ENCODE data around the gene TRMT2A. TPM values are rescaled to one million over a fixed set of nuclear protein-coding genes. Genes with fewer than 3 reads are reported as not detected.

TRMT2A gene
- total RNA-seq, 1 experiment from 2014 or later: 47.1 TPM

DNA sequence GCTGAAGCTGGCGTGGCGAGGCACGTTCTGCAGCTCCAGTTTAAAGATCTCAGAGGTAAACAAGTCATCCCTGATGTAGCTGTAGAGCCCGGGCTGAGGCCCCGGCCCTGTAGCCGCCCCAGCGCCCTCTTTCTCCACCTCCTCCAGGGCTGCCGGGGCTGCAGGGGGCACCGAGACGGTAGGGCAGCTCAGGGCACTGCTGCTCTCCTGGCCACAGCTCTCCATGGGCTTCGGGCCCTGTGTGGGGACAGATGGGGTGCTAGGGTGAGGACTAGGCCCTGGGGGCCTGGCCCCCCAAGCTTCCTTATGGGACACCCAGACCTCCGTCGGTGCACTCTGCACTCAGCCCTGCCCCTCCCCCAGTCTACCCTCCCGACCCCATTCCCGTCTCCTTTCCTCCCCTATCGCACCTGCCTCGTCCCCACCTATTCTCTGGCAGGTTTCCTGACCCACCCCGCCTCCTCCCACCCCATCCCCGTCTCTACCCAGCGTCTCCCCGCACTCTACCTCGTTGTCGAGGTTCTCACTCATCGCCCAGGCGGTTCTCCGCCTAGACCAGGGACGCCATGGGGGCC lies 563 bp downstream of the TRMT2A start:
- CTCF ChIA-PET: interaction anchor here (0.6 kb wide), 2 partner anchors 11 to 57 kb away, joined by 3 read pairs; no protein-coding TSS in a partner anchor
- Mint-ChIP-seq H3K27ac (ENCODE audit: low read depth, unreplicated experiment) (peak overlapping the region; percentile 84), H3K9me3 (ENCODE audit: unreplicated experiment) (no peaks in the 10 kb centered on the region), H3K27me3 (ENCODE audit: insufficient read depth, unreplicated experiment) (no peaks in the 10 kb centered on the region), H3K4me3 (ENCODE audit: unreplicated experiment) (peak overlapping the region; percentile 85), H3K4me1 (ENCODE audit: insufficient read depth, unreplicated experiment) (peaks cover 9% of the 10 kb centered on the region), H3K36me3 (ENCODE audit: insufficient read depth, unreplicated experiment) (peaks cover 49% of the 10 kb centered on the region)
- intact Hi-C loops (cut with micrococcal nuclease): loop anchor here (10.0 kb wide), 1 partner anchor 142 kb away; no protein-coding TSS in a partner anchor
- TF ChIP-seq, protein P1, sequence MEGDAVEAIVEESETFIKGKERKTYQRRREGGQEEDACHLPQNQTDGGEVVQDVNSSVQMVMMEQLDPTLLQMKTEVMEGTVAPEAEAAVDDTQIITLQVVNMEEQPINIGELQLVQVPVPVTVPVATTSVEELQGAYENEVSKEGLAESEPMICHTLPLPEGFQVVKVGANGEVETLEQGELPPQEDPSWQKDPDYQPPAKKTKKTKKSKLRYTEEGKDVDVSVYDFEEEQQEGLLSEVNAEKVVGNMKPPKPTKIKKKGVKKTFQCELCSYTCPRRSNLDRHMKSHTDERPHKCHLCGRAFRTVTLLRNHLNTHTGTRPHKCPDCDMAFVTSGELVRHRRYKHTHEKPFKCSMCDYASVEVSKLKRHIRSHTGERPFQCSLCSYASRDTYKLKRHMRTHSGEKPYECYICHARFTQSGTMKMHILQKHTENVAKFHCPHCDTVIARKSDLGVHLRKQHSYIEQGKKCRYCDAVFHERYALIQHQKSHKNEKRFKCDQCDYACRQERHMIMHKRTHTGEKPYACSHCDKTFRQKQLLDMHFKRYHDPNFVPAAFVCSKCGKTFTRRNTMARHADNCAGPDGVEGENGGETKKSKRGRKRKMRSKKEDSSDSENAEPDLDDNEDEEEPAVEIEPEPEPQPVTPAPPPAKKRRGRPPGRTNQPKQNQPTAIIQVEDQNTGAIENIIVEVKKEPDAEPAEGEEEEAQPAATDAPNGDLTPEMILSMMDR (IDR thresholded peaks at IDR 0.05; ENCODE audit: unreplicated experiment): no peak
- DNase-seq (ENCODE audit: unreplicated experiment): no peak
- POLR2A ChIA-PET: interaction anchor here (0.7 to 2.2 kb wide), 11 partner anchors 10 to 886 kb away, joined by 3 to 13 read pairs (median 5); partner anchors contain the start of genes DGCR8, GNB1L, RTL10 and THAP7
- TSS peak; percentile 54 for BruUV-seq (replicated peaks)

GRCh38 chr22:20115691-20116375 lies 1.2 kb downstream of the TRMT2A start, which contains the start of gene RANBP1:
Gene RANBP1 (plus strand): TSS chr22:20116104. CDS start chr22:20116185, 81 bp downstream.
- Mint-ChIP-seq H3K4me1 (ENCODE audit: insufficient read depth, unreplicated experiment) (peaks cover 9% of the 10 kb centered on the region), H3K27me3 (ENCODE audit: insufficient read depth, unreplicated experiment) (no peaks in the 10 kb centered on the region), H3K27ac (ENCODE audit: low read depth, unreplicated experiment) (peak within 1 kb of the TSS; percentile 84), H3K9me3 (ENCODE audit: unreplicated experiment) (no peaks in the 10 kb centered on the region), H3K4me3 (ENCODE audit: unreplicated experiment) (peak within 1 kb of the TSS; percentile 85), H3K36me3 (ENCODE audit: insufficient read depth, unreplicated experiment) (peaks cover 48% of the 10 kb centered on the region)
- CTCF ChIA-PET: interaction anchor here (0.6 kb wide), 2 partner anchors 11 to 195 kb away, joined by 3 to 4 read pairs; no protein-coding TSS in a partner anchor
- POLR2A ChIA-PET: interaction anchor here (0.7 to 1.3 kb wide), 4 partner anchors 34 to 261 kb away, joined by 3 to 8 read pairs (median 4); partner anchors contain the start of genes GNB1L and RTL10
- TF ChIP-seq, protein P1 (IDR thresholded peaks at IDR 0.05; ENCODE audit: unreplicated experiment): no peak
- BruUV-seq (replicated peaks): no TSS peak
- intact Hi-C loops (cut with micrococcal nuclease): loop anchor here (10.0 kb wide), 1 partner anchor 141 kb away; no protein-coding TSS in a partner anchor
- DNase-seq (ENCODE audit: unreplicated experiment): no peak

DNA sequence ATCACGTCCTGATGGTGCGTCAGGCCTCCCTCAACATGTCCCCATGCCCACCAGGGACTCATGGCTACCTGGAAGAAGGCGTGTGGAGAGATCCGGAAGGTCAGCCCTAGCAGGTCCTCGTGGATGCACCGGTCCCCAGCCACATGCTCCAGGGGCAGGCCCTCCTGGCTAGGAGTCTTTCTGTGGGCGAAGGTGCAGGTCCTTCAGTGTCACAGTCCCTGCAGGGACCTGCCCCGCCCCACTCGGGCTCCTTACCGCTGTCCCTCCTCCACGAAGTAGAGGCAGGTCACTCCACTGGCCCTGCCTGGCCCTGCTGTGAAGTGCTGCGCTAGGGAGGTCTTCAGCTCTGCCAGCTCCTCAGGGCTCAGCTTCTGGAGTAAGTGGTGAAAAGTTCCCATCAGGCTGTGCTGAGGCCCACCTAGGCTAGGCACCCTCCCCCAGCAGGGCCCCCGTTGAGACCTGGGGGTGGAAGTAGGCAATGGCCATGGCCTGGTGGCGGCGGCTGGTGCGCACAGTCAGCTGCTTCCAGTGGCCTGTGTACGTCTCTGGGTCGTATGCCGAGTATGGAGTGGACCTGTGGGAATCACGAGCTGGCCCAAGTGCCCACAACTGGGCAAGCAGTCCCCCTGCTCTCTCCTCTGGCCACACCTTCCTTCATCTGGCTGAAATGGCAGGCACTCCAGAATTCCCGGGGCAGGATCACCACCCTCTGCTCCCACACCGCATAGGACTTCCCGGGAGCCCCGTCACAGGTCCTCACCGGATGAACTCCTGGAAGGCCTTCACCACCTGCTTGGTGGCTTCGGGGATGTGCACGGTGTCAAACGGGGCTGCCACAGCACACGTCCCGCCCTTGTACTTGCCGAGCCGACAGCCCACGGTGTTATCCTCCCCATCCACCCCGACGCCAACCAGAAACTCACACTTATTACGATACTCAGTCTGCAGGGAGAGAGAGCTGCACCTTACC lies 2.2 kb downstream of the TRMT2A start:
- no TSS peak for BruUV-seq (replicated peaks)
- CTCF ChIA-PET: interaction anchor here (0.6 kb wide), 1 partner anchor 196 kb away, joined by 4 read pairs; no protein-coding TSS in a partner anchor
- H3K27me3 Mint-ChIP-seq (ENCODE audit: insufficient read depth, unreplicated experiment): no peaks in the 10 kb centered on the region
- H3K4me1 Mint-ChIP-seq (ENCODE audit: insufficient read depth, unreplicated experiment): peaks cover 9% of the 10 kb centered on the region
- no peaks in the 10 kb centered on the region for H3K9me3 Mint-ChIP-seq (ENCODE audit: unreplicated experiment)
- no peak for DNase-seq (ENCODE audit: unreplicated experiment)
- H3K36me3 Mint-ChIP-seq (ENCODE audit: insufficient read depth, unreplicated experiment): peaks cover 48% of the 10 kb centered on the region
- H3K27ac Mint-ChIP-seq (ENCODE audit: low read depth, unreplicated experiment): peak overlapping the region; percentile 72
- POLR2A ChIA-PET: interaction anchor here (0.7 kb wide), 2 partner anchors 87 to 471 kb away, joined by 3 read pairs; no protein-coding TSS in a partner anchor
- peak overlapping the region; percentile 85 for H3K4me3 Mint-ChIP-seq (ENCODE audit: unreplicated experiment)
- intact Hi-C loops (cut with micrococcal nuclease): loop anchor here (10.0 kb wide), 1 partner anchor 140 kb away; no protein-coding TSS in a partner anchor
- TF ChIP-seq, protein P1 (IDR thresholded peaks at IDR 0.05; ENCODE audit: unreplicated experiment): no peak
